Gastrocnemius medialis (tissue), 4 donors: Measurements from ENCODE around the gene PTDSS2. TPM values are rescaled to one million over a fixed set of nuclear protein-coding genes. Genes with fewer than 3 reads are reported as not detected.

Experiments
- ATAC-seq, 2 donors: fragments of 150-250 bp; one replicate each; pipeline ENCODE4 v1.9.1; 2016
- DNase-seq, 2 donors: peaks; one replicate each; pipeline ENCODE4 v3.0.0-alpha.2; 2019
- H3K27ac ChIP-seq, 4 donors: fragments of 200-600 bp; sonication (generic); 1 replicate in 1 of 4; 2 replicates in 3 of 4; pipeline ENCODE4 v1.5.1; 2016 to 2018; ENCODE audit warnings: mild to moderate bottlenecking in 2 of 4, moderate library complexity in 1 of 4
- H3K27me3 ChIP-seq, 3 donors: fragments of 200-600 bp; sonication (generic) in 2 of 3; 1 replicate in 1 of 3; 2 replicates in 2 of 3; pipeline versions ENCODE4 v1.5.1 to v1.6.0; 2016 to 2019; ENCODE audit warnings: mild to moderate bottlenecking in 1 of 3, moderate library complexity in 1 of 3
- H3K36me3 ChIP-seq, 2 donors: fragments of 200-600 bp; sonication (generic) in 1 of 2; one replicate each; pipeline ENCODE4 v1.5.1; 2017 to 2018
- H3K4me1 ChIP-seq, 2 donors: fragments of 200-600 bp; sonication (generic) in 1 of 2; one replicate each; pipeline ENCODE4 v1.5.1; 2016 to 2017; ENCODE audit warnings: mild to moderate bottlenecking in 2 of 2
- H3K4me3 ChIP-seq, 4 donors: fragments of 200-600 bp; sonication (generic) in 3 of 4; 1 replicate in 1 of 4; 2 replicates in 3 of 4; pipeline ENCODE4 v1.5.1; 2016 to 2019; ENCODE audit warnings: mild to moderate bottlenecking in 2 of 4
- H3K9me3 ChIP-seq, 3 donors: fragments of 200-600 bp; sonication (generic) in 2 of 3; 1 replicate in 1 of 3; 2 replicates in 2 of 3; pipeline ENCODE4 v1.5.1; 2016 to 2019
- CTCF ChIP-seq, 5 experiments: fragments of 450-650 bp in 3 of 5; fragments of 200-600 bp in 2 of 5; sonication (generic) in 2 of 5; IDR thresholded peaks in 4 of 5; conservative IDR thresholded peaks in 1 of 5; 1 replicate in 4 of 5; 2 replicates in 1 of 5; pipeline ENCODE4 v1.5.1; 2016 to 2019; ENCODE audit warnings: antibody characterized with exemption in 5 of 5, mild to moderate bottlenecking in 3 of 5, moderate library complexity in 3 of 5
- POLR2A ChIP-seq, 2 donors: fragments of 450-650 bp; IDR thresholded peaks; one replicate each; pipeline ENCODE4 v1.6.1; 2017; ENCODE audit warnings: antibody characterized with exemption in 2 of 2, mild to moderate bottlenecking in 2 of 2, moderate library complexity in 2 of 2
- in situ Hi-C, 4 donors: fragments of 200-750 bp; cut with MboI; loops; one replicate each; pipeline versions ENCODE4 v1.15.0 to v1.8.0; 2017; ENCODE audit warnings: low sequenced_read_pairs in 4 of 4
- intact Hi-C: fragments of 100-400 bp; cut with DNase I; formaldehyde crosslinking; loops from one replicate; pipeline ENCODE4 v1.15.1; 2023; ENCODE audit warnings: low total_unique reads
- total RNA-seq, 4 donors: library from RNA; depleted of rRNA; stranded (reverse); fragments of >200 nt; gene quantifications; one replicate each; pipeline versions ENCODE4 v1.1.0 to v1.2.3, GENCODE V29; 2016

PTDSS2 gene
- total RNA-seq, 4 donors from 2014 or later, result 21.7 to 31.5 (median 23.7) TPM

DNA sequence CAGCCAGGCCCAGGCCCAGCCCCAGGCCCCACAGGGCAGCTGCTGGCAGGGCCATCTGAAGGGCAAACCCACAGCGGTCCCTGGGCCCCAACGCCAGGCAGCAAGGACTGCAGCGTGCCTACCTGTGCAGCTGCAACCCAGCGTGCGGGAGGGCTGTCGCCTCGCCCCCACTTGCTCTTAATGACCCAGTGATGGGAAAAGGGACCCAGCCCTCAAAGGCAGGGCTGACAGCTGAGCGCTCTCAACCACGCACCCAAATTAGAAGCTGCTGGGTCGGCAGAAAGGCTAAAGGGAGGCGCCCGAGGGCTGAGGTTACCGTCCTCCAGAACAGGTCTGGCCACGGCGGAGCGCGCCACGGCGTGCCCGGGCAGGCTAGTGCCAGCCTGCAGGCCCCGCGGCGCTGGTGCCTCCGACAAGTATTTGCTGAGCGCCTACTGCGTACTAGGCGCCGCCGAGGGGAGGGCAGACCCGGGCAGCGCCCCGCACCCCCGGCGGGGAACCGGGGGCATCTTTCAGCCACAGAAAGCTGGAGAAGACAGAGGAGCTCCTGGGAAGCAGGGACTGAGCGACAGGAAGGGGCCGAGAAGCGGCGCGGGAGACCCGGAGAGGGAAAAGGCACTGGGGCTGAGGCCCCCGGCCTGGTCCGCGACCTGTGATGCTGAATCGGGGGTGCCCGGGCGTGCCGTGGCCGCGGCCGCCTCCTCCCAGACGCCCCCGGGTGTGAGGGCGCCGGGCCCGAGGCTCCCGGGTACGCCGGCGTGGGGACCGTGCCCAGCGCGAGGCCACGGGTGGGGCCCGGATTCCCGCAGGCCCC is 84.5 kb downstream of the PTDSS2 start:
- TF ChIP-seq CTCF (IDR thresholded peaks at IDR 0.05 in 4 of 5, conservative IDR thresholded peaks at IDR 0.05 in 1 of 5) (no peak), POLR2A (IDR thresholded peaks at IDR 0.05) (peak; percentile 36 to 52)
- DNase-seq, result peak in 1 of 2 donors; percentile 64
- in situ Hi-C loops (no loop called here), intact Hi-C loops (loop anchor here (2.0 kb wide), 4 partner anchors 16 to 42 kb away; partner anchors contain the start of genes PHRF1 and RNH1)
- peaks cover 18 to 29% of the 10 kb centered on the region in 2 donors for H3K4me1 ChIP-seq
- ATAC-seq, result peak; percentile 24
- H3K9me3 ChIP-seq, result no peaks in the 10 kb centered on the region
- peaks cover 15 to 25% (median 20%) of the 10 kb centered on the region in 3 donors for H3K27me3 ChIP-seq
- peak overlapping the region; percentile 75 to 80 (median 78) for H3K4me3 ChIP-seq
- H3K27ac ChIP-seq, result peak overlapping the region; percentile 80 to 92 (median 90)
- peaks cover 0 to 21% of the 10 kb centered on the region in 2 donors for H3K36me3 ChIP-seq

DNA sequence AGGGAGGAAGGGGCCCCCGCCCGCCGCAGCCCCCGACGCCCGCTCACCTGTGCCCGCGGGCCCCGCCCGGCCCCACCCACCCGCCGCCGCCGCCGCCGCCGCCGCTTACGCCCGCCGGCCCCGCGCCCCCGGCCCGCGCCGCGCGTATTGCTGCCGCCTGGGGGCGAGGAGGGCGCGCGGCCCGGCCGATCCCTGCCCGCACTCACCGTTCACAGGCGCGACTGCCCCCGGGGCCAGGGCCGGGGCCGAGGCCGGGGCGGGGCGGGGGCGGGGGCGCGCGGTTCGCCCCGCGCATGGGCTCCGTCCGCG is 85.1 kb downstream of the PTDSS2 start:
- Histone ChIP-seq H3K4me3 (peak overlapping the region in 3 of 4 donors; percentile 75 to 80 (median 77)), H3K9me3 (no peaks in the 10 kb centered on the region)
- intact Hi-C loops, result loop anchor here (2.0 kb wide), 4 partner anchors 16 to 42 kb away; partner anchors contain the start of genes PHRF1 and RNH1

GRCh38 chr11:535519-536454 is 85.7 kb downstream of the PTDSS2 start, which contains the start of gene HRAS:
Gene HRAS, minus strand, starts transcription at chr11:535576.
- DNase-seq (peak; percentile 91 to 92), ATAC-seq (peak; percentile 84 to 88)
- peaks cover 21 to 25% (median 25%) of the 10 kb centered on the region in 3 donors for H3K27me3 ChIP-seq
- peaks cover 0 to 21% of the 10 kb centered on the region in 2 donors for H3K36me3 ChIP-seq
- peak within 1 kb of the TSS; percentile 80 to 92 (median 90) for H3K27ac ChIP-seq
- in situ Hi-C loops (no loop called here), intact Hi-C loops (loop anchor here (2.0 kb wide), 4 partner anchors 17 to 41 kb away; partner anchors contain the start of genes PHRF1 and RNH1)
- no peaks in the 10 kb centered on the region for H3K9me3 ChIP-seq
- H3K4me3 ChIP-seq, result peak within 1 kb of the TSS; percentile 75 to 82 (median 78)
- H3K4me1 ChIP-seq, result peaks cover 18 to 29% of the 10 kb centered on the region in 2 donors
- TF ChIP-seq POLR2A (IDR thresholded peaks at IDR 0.05) (peak; percentile 63 to 73), CTCF (IDR thresholded peaks at IDR 0.05 in 4 of 5, conservative IDR thresholded peaks at IDR 0.05 in 1 of 5) (no peak)

More for the DNA sequence above, 85.1 kb downstream of the PTDSS2 start:
- DNase-seq, result no peak
- TF ChIP-seq CTCF (IDR thresholded peaks at IDR 0.05 in 4 of 5, conservative IDR thresholded peaks at IDR 0.05 in 1 of 5) (no peak), POLR2A (IDR thresholded peaks at IDR 0.05) (no peak)
- H3K36me3 ChIP-seq, result peaks cover 0 to 21% of the 10 kb centered on the region in 2 donors
- in situ Hi-C loops, result no loop called here
- peak; percentile 16 to 34 for ATAC-seq
- H3K4me1 ChIP-seq, result peaks cover 18 to 29% of the 10 kb centered on the region in 2 donors
- peak overlapping the region; percentile 80 to 92 (median 90) for H3K27ac ChIP-seq
- H3K27me3 ChIP-seq, result peaks cover 21 to 25% (median 25%) of the 10 kb centered on the region in 3 donors

DNA sequence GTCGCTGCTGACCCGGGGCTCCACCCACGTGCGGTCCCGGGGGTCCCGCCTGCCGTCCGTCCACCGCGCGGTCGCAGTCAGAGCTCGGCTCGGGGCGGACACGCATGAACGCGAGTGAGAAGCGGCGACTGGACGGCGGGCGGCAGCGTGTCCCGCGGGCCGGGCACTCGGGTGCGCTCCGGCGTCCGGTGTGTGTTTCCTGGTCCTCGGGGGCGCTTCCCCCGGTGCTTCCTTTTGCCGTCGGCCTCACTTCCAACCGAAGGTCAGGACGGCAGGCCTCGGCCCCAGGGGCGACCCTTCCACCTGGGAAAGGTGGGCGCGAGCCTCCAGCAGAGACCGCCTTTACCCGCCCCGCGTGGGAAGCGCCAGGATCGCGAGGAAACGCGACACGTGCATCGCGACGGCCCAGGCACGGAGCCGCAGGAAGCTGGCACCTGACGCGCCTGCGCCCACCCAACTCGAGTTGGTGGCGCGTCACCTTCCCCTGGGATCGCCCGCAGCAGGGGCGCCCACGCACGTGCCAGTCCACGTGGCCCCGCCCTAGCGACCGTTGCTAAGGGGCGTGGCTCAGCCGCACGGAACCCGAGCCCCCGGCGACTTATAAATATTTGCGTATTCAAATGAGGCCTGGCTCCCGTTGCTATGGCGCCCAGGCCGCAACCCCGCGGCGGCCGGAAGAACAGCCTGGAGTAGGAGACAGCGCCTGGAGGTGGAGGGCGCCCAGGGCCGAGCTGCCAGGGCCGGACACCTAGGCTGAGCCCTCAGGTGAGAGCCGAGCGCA is 87.0 kb downstream of the PTDSS2 start, which contains the start of gene LRRC56:
Gene LRRC56 (plus strand): TSS at position 687 of the 781 bp plus-strand sequence. CDS start 3,158 bp downstream, outside the sequence.
- peak in 1 of 2 donors; percentile 10 for ATAC-seq
- peak within 1 kb of the TSS; percentile 62 to 82 (median 76) for H3K4me3 ChIP-seq
- peak within 1 kb of the TSS in 2 of 4 donors; percentile 74 to 87 for H3K27ac ChIP-seq
- peaks cover 21 to 25% (median 25%) of the 10 kb centered on the region in 3 donors for H3K27me3 ChIP-seq
- intact Hi-C loops, result no loop called here
- peaks cover 18 to 29% of the 10 kb centered on the region in 2 donors for H3K4me1 ChIP-seq
- in situ Hi-C loops, result no loop called here
- no peak for TF ChIP-seq POLR2A (IDR thresholded peaks at IDR 0.05)
- H3K9me3 ChIP-seq, result no peaks in the 10 kb centered on the region
- H3K36me3 ChIP-seq, result peaks cover 0 to 17% of the 10 kb centered on the region in 2 donors
- peak in 1 of 2 donors; percentile 63 for DNase-seq
